LNCAP (cell line): ENCODE measurements around the gene ZNF563.

Experiments used
- CTCF ChIP-seq: fragments of 450-650 bp; IDR thresholded peaks from 2 replicates; pipeline ENCODE4 v1.5.1; 2017; ENCODE audit warnings: mild to moderate bottlenecking

ZNF563 gene

GRCh38 chr19:12287958-12288500, 45.4 kb downstream of the ZNF563 start:
- TF ChIP-seq CTCF = no peak

- TF ChIP-seq CTCF = no peak
Measured at GRCh38 chr19:12284631-12285030, 48.8 kb downstream of the ZNF563 start.

- TF ChIP-seq CTCF = no peak
Measured at GRCh38 chr19:12284226-12284625, 49.2 kb downstream of the ZNF563 start.

GRCh38 chr19:12278713-12279112, 54.7 kb downstream of the ZNF563 start:
- TF ChIP-seq CTCF = no peak

- no peak for TF ChIP-seq CTCF
Measured at GRCh38 chr19:12272980-12273901, 60.2 kb downstream of the ZNF563 start.

- no peak for TF ChIP-seq CTCF
Measured at GRCh38 chr19:12272386-12272785, 61.0 kb downstream of the ZNF563 start.

GRCh38 chr19:12270854-12271253, 62.6 kb downstream of the ZNF563 start:
- TF ChIP-seq CTCF = no peak
